Neural cell (in vitro differentiated cells): ENCODE results near the gene PRRC2B. TPM values are rescaled to one million over a fixed set of nuclear protein-coding genes. Genes with fewer than 3 reads are reported as not detected.

Experiments
- H2AFZ ChIP-seq: fragments of 200-600, 300-800 bp; sonication (generic), shearing (Covaris generic); 2 replicates; pipeline ENCODE4 v1.6.0; 2014; ENCODE audit warnings: low read depth, mild to moderate bottlenecking, antibody characterized with exemption, low read length, moderate library complexity
- H3F3A ChIP-seq: fragments of 200-600 bp; shearing (Covaris generic); 2 replicates; pipeline ENCODE4 v1.6.1; 2016; ENCODE audit warnings: mild to moderate bottlenecking, moderate library complexity, mixed read lengths, antibody characterized with exemption, low read length; ENCODE audit not compliant: insufficient read depth, poor library complexity, severe bottlenecking
- H3K27ac ChIP-seq: fragments of 200-600, 300-800 bp; sonication (generic), shearing (Covaris generic); 2 replicates; pipeline ENCODE4 v1.5.1; 2014; ENCODE audit warnings: mild to moderate bottlenecking, low read length, moderate library complexity
- H3K27me3 ChIP-seq: fragments of 300-800, 200-600 bp; sonication (generic), shearing (Covaris generic); 2 replicates; pipeline ENCODE4 v1.6.0; 2014; ENCODE audit warnings: mild to moderate bottlenecking, low read depth, low read length, moderate library complexity; ENCODE audit not compliant: insufficient read depth
- H3K36me3 ChIP-seq: fragments of 300-800, 200-600 bp; sonication (generic), shearing (Covaris generic); 2 replicates; pipeline ENCODE4 v1.5.1; 2014; ENCODE audit warnings: mild to moderate bottlenecking, antibody characterized with exemption, low read length, moderate library complexity; ENCODE audit not compliant: insufficient read depth
- H3K4me2 ChIP-seq: fragments of 300-800, 200-600 bp; sonication (generic), shearing (Covaris generic); 2 replicates; pipeline ENCODE4 v1.6.0; 2014; ENCODE audit warnings: mild to moderate bottlenecking, low read length
- H3K4me3 ChIP-seq: fragments of 300-800, 200-600 bp; sonication (generic), shearing (Covaris generic); 2 replicates; pipeline ENCODE4 v1.5.1; 2014; ENCODE audit warnings: mild to moderate bottlenecking, low read length, moderate library complexity
- H3K79me2 ChIP-seq: fragments of 200-600 bp; shearing (Covaris generic); replicated peaks from 2 replicates; pipeline ENCODE4 v1.6.0; 2014; ENCODE audit warnings: mild to moderate bottlenecking, low read length, moderate library complexity; ENCODE audit not compliant: insufficient read depth
- H3K9ac ChIP-seq: fragments of 300-800, 200-600 bp; sonication (generic), shearing (Covaris generic); 2 replicates; pipeline ENCODE4 v1.6.1; 2016; ENCODE audit warnings: mild to moderate bottlenecking, low read length, mixed read lengths
- H3K9me2 ChIP-seq: fragments of 200-600 bp; shearing (Covaris generic); 2 replicates; pipeline ENCODE4 v1.6.1; 2016; ENCODE audit warnings: mild to moderate bottlenecking, low read length, mixed read lengths; ENCODE audit not compliant: insufficient read depth
- H3K9me3 ChIP-seq: fragments of 200-600, 300-800 bp; sonication (generic), shearing (Covaris generic); 2 replicates; pipeline ENCODE4 v1.6.1; 2016; ENCODE audit warnings: mild to moderate bottlenecking, mixed run types, low read length, moderate library complexity, mixed read lengths
- H4K20me1 ChIP-seq: fragments of 200-600 bp; shearing (Covaris generic); 2 replicates; pipeline ENCODE4 v1.6.1; 2016; ENCODE audit warnings: mild to moderate bottlenecking, mixed run types; ENCODE audit not compliant: insufficient read depth
- EP300 ChIP-seq: fragments of 450-650 bp; conservative IDR thresholded peaks from 2 replicates; pipeline ENCODE4 v1.6.1; 2014; ENCODE audit warnings: antibody characterized with exemption, mild to moderate bottlenecking, moderate library complexity; ENCODE audit not compliant: poor library complexity, severe bottlenecking
- EZH2 ChIP-seq: fragments of 200-600, 300-800 bp; shearing (Covaris generic), sonication (generic); IDR thresholded peaks from 2 replicates; pipeline ENCODE4 v1.6.1; 2014; ENCODE audit warnings: antibody characterized with exemption, low read length, borderline replicate concordance, mild to moderate bottlenecking; ENCODE audit not compliant: insufficient read depth, poor library complexity, severe bottlenecking
- MXI1 ChIP-seq: fragments of 450-650 bp; conservative IDR thresholded peaks from 2 replicates; pipeline ENCODE4 v1.6.1; 2014; ENCODE audit warnings: antibody characterized with exemption, mild to moderate bottlenecking; ENCODE audit not compliant: poor library complexity, severe bottlenecking
- POLR2AphosphoS5 ChIP-seq: IDR thresholded peaks from 2 replicates; pipeline ENCODE4 v1.6.1; 2012
- RAD21 ChIP-seq: fragments of 450-650 bp; conservative IDR thresholded peaks from 2 replicates; pipeline ENCODE4 v1.6.1; 2014; ENCODE audit warnings: antibody characterized with exemption, mild to moderate bottlenecking, moderate library complexity
- SMC3 ChIP-seq: fragments of 450-650 bp; conservative IDR thresholded peaks from 2 replicates; pipeline ENCODE4 v1.6.1; 2014; ENCODE audit warnings: antibody characterized with exemption, mild to moderate bottlenecking, moderate library complexity; ENCODE audit not compliant: poor library complexity
- TAF1 ChIP-seq: IDR thresholded peaks from 2 replicates; pipeline ENCODE4 v1.6.1; 2012; ENCODE audit warnings: low read depth
- polyA plus RNA-seq: library from polyadenylated mRNA; depleted of rRNA; stranded (reverse); fragments of >200 nt; gene quantifications from 2 replicates; pipeline ENCODE4 v1.2.3, GENCODE V29; 2014
- TF ChIP-seq, protein P1 (sequence below): fragments of 450-650 bp; IDR thresholded peaks from 2 replicates; pipeline ENCODE4 v1.5.1; 2014; ENCODE audit warnings: antibody characterized with exemption, mild to moderate bottlenecking, moderate library complexity; ENCODE audit not compliant: poor library complexity, severe bottlenecking

PRRC2B gene
- polyA plus RNA-seq, 1 donor from 2014 or later, result 89.5 TPM

DNA sequence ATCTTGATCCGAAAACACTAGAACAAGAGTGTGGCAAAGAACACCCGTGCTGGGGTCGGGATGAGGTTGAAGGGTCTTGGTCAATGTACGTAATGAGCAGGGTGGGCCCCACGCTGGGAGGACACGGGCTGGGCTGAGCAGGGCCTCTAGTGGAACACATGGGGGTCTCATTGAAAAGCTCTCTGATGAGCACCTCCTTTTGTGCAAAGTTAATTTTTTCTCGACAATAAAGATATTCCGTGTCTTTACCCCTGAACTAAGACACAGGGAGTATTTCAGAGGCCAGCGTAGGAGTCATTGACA is 129.2 kb downstream of the PRRC2B start:
- no peak for TF ChIP-seq EZH2
- TF ChIP-seq MXI1, result no peak
- no peak for TF ChIP-seq EP300
- TF ChIP-seq POLR2AphosphoS5, result no peak
- TF ChIP-seq SMC3, result no peak
- TF ChIP-seq RAD21, result no peak
- no peak for TF ChIP-seq TAF1
- TF ChIP-seq, protein P1, sequence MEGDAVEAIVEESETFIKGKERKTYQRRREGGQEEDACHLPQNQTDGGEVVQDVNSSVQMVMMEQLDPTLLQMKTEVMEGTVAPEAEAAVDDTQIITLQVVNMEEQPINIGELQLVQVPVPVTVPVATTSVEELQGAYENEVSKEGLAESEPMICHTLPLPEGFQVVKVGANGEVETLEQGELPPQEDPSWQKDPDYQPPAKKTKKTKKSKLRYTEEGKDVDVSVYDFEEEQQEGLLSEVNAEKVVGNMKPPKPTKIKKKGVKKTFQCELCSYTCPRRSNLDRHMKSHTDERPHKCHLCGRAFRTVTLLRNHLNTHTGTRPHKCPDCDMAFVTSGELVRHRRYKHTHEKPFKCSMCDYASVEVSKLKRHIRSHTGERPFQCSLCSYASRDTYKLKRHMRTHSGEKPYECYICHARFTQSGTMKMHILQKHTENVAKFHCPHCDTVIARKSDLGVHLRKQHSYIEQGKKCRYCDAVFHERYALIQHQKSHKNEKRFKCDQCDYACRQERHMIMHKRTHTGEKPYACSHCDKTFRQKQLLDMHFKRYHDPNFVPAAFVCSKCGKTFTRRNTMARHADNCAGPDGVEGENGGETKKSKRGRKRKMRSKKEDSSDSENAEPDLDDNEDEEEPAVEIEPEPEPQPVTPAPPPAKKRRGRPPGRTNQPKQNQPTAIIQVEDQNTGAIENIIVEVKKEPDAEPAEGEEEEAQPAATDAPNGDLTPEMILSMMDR, result no peak
- no peak overlapping the region for H3K4me2 ChIP-seq
- no peak overlapping the region for H2AFZ ChIP-seq
- H3K9ac ChIP-seq, result no peak overlapping the region
- no peaks in the 10 kb centered on the region for H3K79me2 ChIP-seq
- no peaks in the 10 kb centered on the region for H3K9me2 ChIP-seq
- no peaks in the 10 kb centered on the region for H4K20me1 ChIP-seq
- H3K27me3 ChIP-seq, result no peaks in the 10 kb centered on the region
- no peaks in the 10 kb centered on the region for H3K9me3 ChIP-seq
- H3K4me3 ChIP-seq, result no peak overlapping the region
- no peaks in the 10 kb centered on the region for H3K36me3 ChIP-seq
- H3K27ac ChIP-seq, result no peak overlapping the region
- H3F3A ChIP-seq, result no peaks in the 10 kb centered on the region

DNA sequence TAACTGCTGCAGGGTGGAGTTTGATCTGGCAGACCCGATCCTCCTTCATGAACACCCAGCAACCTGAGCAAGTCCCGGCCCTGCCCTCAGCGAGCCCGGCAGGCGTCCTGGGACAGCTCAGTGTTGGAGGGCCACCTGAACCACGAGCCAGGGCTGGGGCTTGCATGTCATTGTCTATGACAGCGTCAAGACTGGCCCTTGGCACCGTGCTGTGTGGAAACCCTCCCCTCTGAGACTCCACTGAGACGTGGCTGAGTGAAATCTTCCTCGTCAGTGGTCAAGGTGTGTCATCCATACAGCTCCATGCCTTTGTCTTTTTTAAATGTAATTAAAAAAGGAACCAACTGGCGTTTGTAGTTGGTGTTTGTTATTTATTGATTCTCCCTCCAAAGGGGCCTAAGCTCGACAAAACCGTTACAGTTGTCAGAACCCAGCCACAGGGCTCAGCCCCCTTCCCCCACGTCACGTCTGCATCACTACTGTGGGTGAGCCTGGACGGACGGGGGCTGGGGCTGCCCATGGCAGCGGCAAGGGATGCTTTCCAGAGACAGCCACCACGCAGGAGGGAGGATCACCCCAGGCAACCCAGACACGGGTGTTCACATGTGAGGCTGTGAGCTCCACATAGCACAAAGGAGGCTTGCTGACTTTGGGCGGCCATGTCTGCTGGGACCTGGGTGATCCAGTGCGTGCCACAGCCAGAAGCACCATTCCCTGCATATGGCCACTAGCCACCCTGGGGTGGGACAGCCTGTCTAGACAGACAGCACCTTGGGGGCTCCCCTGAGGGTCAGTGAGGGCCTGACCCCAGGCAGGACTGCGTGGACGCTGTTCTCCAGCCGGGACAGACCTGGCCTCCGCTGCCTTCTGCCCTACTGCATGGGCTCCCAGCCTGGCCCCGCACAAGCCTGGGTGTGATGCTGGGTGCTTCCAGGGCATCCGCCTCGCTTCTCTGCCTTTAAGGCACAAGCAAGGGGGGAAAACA is 129.9 kb downstream of the PRRC2B start:
- no peak overlapping the region for H3K9ac ChIP-seq
- no peak for TF ChIP-seq POLR2AphosphoS5
- TF ChIP-seq, protein P1, result no peak
- H3K27ac ChIP-seq, result no peak overlapping the region

More for the DNA sequence above, 129.9 kb downstream of the PRRC2B start:
- Histone ChIP-seq H4K20me1 (no peaks in the 10 kb centered on the region), H3K9me2 (no peaks in the 10 kb centered on the region), H3K4me3 (no peak overlapping the region), H3K4me2 (no peak overlapping the region), H2AFZ (no peak overlapping the region), H3K27me3 (no peaks in the 10 kb centered on the region), H3F3A (no peaks in the 10 kb centered on the region), H3K9me3 (no peaks in the 10 kb centered on the region), H3K36me3 (peaks cover 1% of the 10 kb centered on the region), H3K79me2 (no peaks in the 10 kb centered on the region)
